Mucosa of gallbladder (tissue), 1 donor: ENCODE results near the gene PSEN2. TPM values are rescaled to one million over a fixed set of nuclear protein-coding genes. Genes with fewer than 3 reads are reported as not detected.
"Not testable (repeated sequence)": the region's sequence is repeated elsewhere in the genome, so short reads cannot be mapped to it uniquely, and the experiment has no call there.

Experiments
- DNase-seq: peaks from one replicate; pipeline ENCODE4 v3.0.0-alpha.2; 2020; ENCODE audit warnings: low spot score
- total RNA-seq: library from RNA; stranded (reverse); gene quantifications from one replicate; pipeline ENCODE4 v1.2.1, GENCODE V29; 2021
- donor health status: DM: no; HTN: no; CAD: no.

Gene PSEN2
- total RNA-seq, 1 donor from 2014 or later, result 35.2 TPM

DNA sequence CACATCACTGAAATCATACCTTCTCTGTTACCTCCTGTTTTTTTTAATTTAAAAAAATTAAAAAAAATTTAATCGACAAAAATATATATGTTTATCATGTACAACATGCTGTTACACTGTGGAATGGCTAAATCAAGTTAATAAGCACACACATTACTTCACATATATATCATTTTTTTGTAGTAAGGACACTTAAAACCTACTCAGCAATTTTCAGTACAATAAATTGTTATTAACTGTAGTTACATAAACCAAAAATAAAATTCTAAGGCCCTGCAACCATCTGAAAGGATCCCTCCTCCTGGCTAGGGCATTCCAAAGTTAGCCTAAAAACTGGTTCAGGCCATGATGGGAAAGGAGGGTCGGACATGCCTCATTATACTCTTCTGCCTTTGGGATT is 46.1 kb downstream of the PSEN2 start:
- no peak for DNase-seq

GRCh38 chr1:226919587-226919986 is 49.2 kb downstream of the PSEN2 start:
- peak; percentile 1 for DNase-seq

GRCh38 chr1:226919995-226920394 is 49.6 kb downstream of the PSEN2 start:
- DNase-seq, result peak; percentile 0

- DNase-seq, result peak; percentile 6
Measured at GRCh38 chr1:226920446-226920894, 50.1 kb downstream of the PSEN2 start.

DNA sequence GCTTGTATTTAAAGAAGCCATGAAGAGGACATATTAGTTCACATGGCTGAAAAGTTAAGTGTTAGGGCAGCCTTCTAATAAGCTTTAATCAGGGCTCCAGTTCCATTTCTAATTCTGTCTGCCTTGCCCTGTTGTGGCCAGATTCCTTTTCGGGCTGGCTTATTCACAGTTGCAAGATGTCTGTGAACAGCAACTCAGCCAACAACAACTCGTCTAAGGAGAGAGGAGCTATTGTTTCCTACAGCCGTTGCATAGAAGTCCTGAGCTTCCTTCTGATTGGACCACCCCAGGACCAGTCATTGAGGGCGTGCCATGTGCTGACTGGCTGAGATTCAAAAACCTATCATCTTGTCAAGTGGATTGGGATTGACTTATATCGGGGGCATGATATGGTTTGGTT is 51.1 kb downstream of the PSEN2 start:
- DNase-seq, result peak; percentile 3

DNA sequence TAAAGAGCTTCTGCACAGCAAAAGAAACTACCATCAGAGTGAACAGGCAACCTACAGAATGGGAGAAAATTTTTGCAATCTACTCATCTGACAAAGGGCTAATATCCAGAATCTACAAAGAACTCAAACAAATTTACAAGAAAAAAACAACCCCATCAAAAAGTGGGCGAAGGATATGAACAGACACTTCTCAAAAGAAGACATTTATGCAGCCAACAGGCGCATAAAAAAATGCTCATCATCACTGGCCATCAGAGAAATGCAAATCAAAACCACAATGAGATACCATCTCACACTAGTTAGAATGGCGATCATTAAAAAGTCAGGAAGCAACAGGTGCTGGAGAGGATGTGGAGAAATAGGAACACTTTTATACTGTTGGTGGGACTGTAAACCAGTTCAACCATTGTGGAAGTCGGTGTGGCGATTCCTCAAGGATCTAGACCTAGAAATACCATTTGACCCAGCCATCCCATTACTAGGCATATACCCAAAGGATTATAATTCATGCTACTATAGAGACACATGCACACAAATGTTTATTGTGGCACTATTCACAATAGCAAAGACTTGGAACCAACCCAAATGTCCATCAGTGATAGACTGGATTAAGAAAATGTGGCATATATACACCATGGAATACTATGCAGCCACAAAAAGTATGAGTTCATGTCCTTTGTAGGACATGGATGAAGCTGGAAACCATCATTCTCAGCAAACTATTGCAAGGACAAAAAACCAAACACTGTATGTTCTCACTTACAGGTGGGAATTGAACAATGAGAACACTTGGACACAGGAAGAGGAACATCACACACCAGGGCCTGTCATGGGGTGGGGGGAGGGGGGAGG is 59.1 kb downstream of the PSEN2 start:
- not testable (repeated sequence) for DNase-seq

DNA sequence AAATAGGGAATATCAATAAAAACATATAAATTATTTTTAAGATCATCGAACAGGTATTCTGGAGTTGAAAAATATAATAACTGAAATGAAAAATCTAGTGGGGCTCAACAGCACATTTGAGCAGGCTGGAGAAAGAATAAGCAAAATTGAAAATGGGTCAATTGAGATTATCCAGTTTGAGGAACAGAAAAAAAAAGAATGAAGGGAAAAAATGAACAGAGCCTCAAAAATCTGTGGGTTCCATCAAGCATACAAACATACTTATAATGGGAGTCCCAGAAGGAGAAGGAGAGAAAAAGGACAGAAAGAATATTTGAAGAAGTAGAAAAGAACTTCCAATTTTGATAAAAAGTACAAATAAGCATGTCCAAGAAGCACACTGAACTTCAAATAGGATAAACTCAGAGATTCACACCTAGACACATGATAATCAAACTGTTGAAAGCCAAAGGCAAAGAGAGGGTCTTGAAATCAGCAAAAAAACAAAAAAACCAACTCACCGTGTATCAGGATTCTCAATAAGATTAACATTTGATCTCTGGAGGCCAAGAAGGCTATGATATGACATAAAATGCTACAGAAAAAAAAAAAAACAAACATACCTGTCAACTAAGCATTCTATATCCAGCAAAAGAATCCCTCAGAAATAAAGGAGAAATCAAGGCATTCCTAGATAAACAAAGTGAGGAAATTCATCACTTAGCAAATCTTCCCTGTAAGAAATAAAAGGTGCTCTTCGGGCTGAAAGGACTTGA is 64.2 kb downstream of the PSEN2 start:
- DNase-seq, result no peak

DNA sequence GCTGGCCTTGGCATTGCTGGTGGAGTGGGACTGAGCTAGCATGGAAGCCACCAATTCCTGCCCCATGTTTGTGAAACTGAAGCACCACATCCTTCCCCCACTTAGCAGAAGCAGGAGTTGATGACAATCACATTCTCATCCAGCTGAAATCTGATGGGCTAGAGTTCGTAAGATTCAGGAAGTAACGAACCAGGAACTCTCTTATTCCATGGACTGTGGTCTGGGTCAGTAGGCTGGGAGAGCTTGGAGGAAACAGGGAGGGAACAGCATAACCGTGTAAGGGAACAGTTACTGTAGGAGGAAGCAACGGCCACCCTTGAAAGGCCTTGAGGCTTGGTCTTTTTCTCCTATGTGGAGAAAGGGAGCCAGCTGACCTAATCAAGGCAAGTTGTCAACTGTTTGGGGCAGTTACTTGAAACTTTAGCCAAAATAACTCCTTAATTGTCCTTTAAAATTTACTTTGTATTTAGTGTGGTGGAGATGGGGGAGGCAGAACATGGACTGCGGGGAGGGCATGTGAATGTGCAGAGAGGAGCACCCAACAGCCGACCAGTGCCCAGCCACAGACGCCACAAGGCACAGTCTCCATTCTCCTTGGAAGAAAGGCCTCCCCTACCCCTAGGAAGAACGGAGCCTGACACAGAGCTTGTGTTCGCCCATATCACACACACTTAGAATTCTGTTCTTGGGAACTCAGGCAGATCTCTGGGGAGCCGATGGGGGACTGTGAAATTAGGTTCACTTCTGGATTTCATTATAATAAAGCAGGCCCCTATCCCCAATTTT is 67.7 kb downstream of the PSEN2 start:
- peak; percentile 9 for DNase-seq

DNA sequence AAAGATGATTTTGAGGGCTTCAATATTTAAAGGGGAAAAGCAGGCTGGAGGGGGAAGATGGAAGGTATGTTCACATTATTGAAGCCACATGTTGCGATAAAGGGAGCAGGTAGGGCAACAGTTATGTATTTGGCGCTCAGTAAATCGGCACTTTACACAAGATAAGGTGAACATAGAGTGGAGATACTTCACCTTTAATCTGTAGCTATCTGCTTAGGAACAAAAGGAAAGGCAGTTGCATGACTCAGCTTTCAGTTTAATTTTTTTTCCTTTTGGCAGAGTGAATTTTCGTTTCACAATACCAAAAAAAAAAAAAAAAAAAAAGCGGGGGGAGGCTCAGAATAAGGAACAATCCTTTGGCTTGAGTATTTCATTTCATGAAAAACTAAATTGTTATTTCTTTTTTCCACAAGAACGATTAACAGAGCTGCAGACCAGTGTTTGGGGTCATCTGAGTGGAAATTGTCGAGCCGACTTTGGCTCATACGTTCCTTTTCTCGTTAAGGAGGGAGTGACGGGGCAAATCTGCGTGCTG is 68.6 kb downstream of the PSEN2 start:
- DNase-seq, result peak; percentile 10

DNA sequence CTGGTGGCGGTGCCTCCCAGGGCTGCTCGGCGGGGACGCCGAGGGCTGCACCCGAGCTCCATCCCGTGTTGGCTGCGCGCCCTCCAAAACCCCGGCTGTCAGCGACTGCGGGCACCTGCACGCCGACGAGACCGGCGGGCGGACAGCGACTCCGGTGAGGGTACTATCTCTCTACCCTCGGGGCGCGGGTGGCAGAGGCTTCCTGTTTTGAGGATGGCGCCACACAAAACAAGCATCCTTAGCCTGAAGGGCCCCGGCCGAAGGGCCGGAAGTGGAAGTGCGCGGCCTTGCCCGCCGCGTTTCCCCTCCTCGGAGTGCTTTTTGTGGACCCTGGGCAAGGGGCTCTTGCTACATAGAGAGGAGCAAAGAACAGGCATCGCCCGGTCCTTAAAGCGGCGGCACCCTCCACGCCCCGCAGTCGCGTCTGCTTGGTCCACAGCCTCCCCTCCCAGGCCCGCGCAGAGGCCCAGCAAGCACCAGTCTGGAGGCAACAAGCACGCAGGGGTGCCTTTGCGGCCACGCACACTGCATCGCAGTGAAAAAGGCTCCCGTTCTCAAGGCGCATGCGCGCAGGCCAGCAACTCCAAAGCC is 69.1 kb downstream of the PSEN2 start:
- peak; percentile 57 for DNase-seq

DNA sequence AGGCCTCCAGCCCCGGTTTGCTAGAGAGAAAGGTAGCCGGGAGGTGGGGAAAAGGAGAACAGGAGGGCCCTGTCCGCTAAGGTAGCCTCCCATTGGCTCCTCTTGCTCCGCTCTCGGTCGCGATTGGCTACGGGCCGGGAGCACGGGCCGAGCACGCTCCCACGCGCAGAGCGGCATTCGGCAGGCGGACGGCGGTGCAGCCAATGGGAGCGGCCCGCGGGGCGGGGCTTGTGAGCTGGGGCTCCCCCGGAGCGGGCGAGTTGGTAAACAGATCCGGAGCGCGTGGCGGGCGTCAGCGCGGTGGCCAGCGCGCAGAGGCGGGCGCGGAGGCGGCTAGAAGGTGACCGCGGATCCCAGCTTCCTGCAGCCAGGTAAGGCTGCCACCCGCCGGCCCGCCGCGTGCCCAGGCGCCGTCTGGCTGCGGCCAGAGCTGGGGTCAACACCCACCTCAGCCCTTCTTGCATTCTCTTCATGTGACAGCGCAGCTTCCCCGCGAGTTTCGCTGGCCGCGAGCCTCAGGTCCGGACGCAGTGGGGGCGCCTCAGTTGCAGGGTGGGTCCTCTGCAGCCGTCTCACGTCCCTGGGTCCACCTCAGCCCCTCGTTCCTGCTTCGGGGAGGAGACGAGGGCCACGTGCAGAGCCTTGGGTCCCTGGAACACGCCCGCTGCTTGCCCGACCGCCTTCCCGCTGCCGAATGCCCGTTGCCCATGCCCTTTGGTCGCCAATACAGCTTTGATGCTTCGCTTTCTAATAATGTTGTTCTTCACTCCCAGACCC is 69.8 kb downstream of the PSEN2 start, which contains the start of gene COQ8A:
Gene COQ8A, plus strand, starts transcription at position 266 of the 777 bp plus-strand sequence. CDS start 21,092 bp downstream, outside the sequence.
- peak; percentile 99 for DNase-seq

DNA sequence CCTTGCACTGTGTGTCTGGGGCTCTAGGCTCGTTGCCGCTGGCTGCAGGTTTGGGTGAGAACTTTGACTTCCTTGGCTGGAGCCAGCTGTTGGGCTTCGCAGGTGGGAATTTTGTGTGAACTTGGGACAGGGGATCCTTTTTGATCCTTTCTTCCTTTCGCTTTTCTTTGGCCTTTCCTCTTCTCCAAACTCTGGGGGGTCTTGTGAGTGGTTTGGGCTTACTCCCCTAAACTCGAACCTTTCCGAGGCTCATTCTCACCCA is 70.3 kb downstream of the PSEN2 start:
- DNase-seq, result no peak

DNA sequence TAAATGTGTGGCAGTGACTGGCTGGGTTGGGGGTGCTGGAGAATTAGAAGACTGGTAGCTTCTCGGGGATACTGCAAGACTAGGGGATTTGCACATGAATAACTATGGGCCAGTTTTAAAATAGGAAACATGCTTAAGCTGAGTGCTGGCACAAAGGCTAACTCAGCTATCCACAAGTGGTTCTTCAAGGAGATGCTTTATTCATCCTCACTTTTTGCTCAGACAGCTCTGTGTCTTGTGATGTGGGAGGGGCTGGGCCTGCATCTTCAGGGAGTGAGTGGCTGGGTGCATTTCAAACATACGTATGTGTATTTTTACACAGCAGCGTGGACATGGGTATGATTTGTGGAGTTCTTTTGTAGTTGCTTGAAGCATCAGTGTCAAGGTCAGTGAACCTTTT is 72.0 kb downstream of the PSEN2 start:
- DNase-seq, result no peak

DNA sequence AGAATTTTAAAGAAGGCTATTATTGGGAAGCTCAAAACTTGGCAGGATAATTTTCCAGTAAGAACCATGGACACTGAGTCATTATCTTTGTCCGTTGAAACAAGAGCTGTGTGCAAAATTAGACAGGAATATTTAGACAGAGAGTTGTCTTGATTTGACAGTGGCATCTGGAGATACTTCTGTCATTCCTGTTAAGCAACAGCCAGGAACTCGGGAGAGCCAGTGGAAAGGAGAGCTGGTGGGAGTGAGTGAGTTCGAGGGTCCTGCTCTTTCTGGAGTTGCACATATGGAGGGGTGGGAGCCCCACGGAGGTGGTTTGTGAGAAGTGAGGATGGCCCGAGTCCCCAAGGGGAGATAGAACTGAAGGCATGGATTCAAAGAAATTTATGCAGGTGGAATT is 72.7 kb downstream of the PSEN2 start:
- DNase-seq, result no peak

GRCh38 chr1:226943927-226944326 is 73.5 kb downstream of the PSEN2 start:
- DNase-seq, result no peak

- DNase-seq, result peak; percentile 91
Measured at GRCh38 chr1:226945106-226945857, 74.9 kb downstream of the PSEN2 start.
